Upper lobe of left lung (tissue), 6 donors: Measurements from ENCODE around the gene MRPL1. TPM values are rescaled to one million over a fixed set of nuclear protein-coding genes. Genes with fewer than 3 reads are reported as not detected.

Experiments
- ATAC-seq, 2 donors: fragments of 200-7000 bp; cut with Tn5 transposase; one replicate each; pipeline ENCODE4 v1.9.1; 2022; ENCODE audit warnings: mild to moderate bottlenecking in 2 of 2, moderate library complexity in 2 of 2; ENCODE audit not compliant: low FRiP score in 2 of 2
- DNase-seq, 2 donors: peaks; one replicate each; pipeline ENCODE4 v3.0.0-alpha.2; 2019 to 2020
- H3K27ac ChIP-seq, 4 donors: fragments of 200-600 bp; sonication (generic); one replicate each; pipeline ENCODE4 v1.5.1; 2016 to 2019
- H3K27me3 ChIP-seq, 4 donors: fragments of 200-600 bp; sonication (generic); one replicate each; pipeline ENCODE4 v1.5.1; 2017 to 2019
- H3K36me3 ChIP-seq, 4 donors: fragments of 200-600 bp; sonication (generic); one replicate each; pipeline ENCODE4 v1.5.1; 2016 to 2019
- H3K4me1 ChIP-seq, 4 donors: fragments of 200-600 bp; sonication (generic); one replicate each; pipeline ENCODE4 v1.5.1; 2018 to 2019
- H3K4me3 ChIP-seq, 4 donors: fragments of 200-600 bp; sonication (generic); one replicate each; pipeline ENCODE4 v1.5.1; 2017 to 2019; ENCODE audit warnings: mild to moderate bottlenecking in 2 of 4, moderate library complexity in 1 of 4
- H3K9me3 ChIP-seq, 4 donors: fragments of 200-600 bp; sonication (generic); one replicate each; pipeline ENCODE4 v1.5.1; 2018 to 2019
- CTCF ChIP-seq, 6 experiments: fragments of 450-650 bp in 4 of 6; fragments of 200-600 bp in 2 of 6; sonication (generic) in 2 of 6; IDR thresholded peaks; one replicate each; pipeline ENCODE4 v1.5.1; 2016 to 2019; ENCODE audit warnings: antibody characterized with exemption in 6 of 6
- EP300 ChIP-seq, 4 donors: sonication (generic); formaldehyde crosslinking; IDR thresholded peaks; one replicate each; pipeline ENCODE4 v1.5.1; 2017; ENCODE audit warnings: antibody characterized with exemption in 4 of 4, control low read depth in 2 of 4
- POLR2A ChIP-seq, 4 donors: fragments of 450-650 bp; IDR thresholded peaks; one replicate each; pipeline ENCODE4 v1.5.1; 2016 to 2017; ENCODE audit warnings: antibody characterized with exemption in 4 of 4, mild to moderate bottlenecking in 2 of 4
- POLR2AphosphoS5 ChIP-seq, 2 donors: sonication (generic); formaldehyde crosslinking; IDR thresholded peaks; one replicate each; pipeline ENCODE4 v1.5.1; 2017; ENCODE audit warnings: antibody characterized with exemption in 2 of 2
- WGBS, 2 donors: methylation state at CpG; one replicate each; pipeline ENCODE4 v1.1.5; 2017 to 2018; 5-methylcytosine and 5-hydroxymethylcytosine counted together
- total RNA-seq, 6 donors: library from RNA; depleted of rRNA in 4 of 6; stranded (reverse); fragments of >200 nt in 4 of 6; gene quantifications; one replicate each; pipeline versions ENCODE4 v1.1.0 to v1.2.1, GENCODE V29; 2016 to 2021
- donor health status: DM: no; HTN: no; CAD: no; lungs with moderate emphysema.
- donor health status: DM: no; HTN: yes; CAD: no; lungs with severe emphysema.

Gene MRPL1
- total RNA-seq, 6 donors from 2014 or later: 4.1 to 26.5 (median 16.8) TPM

- WGBS, 2 donors: 24 to 57% methylated on average over 1 of the region's 1 CpG
- DNase-seq: no peak
Observed at GRCh38 chr4:77821775-77822174, 40.9 kb upstream of the MRPL1 start.

GRCh38 chr4:77826275-77826674 is 36.4 kb upstream of the MRPL1 start:
- no peak overlapping the region for H3K27ac ChIP-seq
- WGBS, 2 donors: 82 to 83% methylated on average over 6 of the region's 6 CpGs
- no peaks in the 10 kb centered on the region for H3K27me3 ChIP-seq
- ATAC-seq (no peak), DNase-seq (no peak)
- H3K9me3 ChIP-seq: no peaks in the 10 kb centered on the region
- H3K36me3 ChIP-seq: no peaks in the 10 kb centered on the region
- no peak overlapping the region for H3K4me3 ChIP-seq
- no peak for TF ChIP-seq EP300 (IDR thresholded peaks at IDR 0.05)
- TF ChIP-seq POLR2AphosphoS5 (IDR thresholded peaks at IDR 0.05): no peak
- no peak for TF ChIP-seq CTCF (IDR thresholded peaks at IDR 0.05)
- no peak for TF ChIP-seq POLR2A (IDR thresholded peaks at IDR 0.05)
- H3K4me1 ChIP-seq: peaks cover 5 to 13% (median 9%) of the 10 kb centered on the region in 4 donors

More at GRCh38 chr4:77821775-77822174, 40.9 kb upstream of the MRPL1 start:
- Histone ChIP-seq H3K9me3 (no peaks in the 10 kb centered on the region), H3K36me3 (no peaks in the 10 kb centered on the region), H3K4me1 (peaks cover 20 to 29% (median 24%) of the 10 kb centered on the region in 4 donors), H3K4me3 (no peak overlapping the region), H3K27ac (peak overlapping the region; percentile 99 to 100 (median 100)), H3K27me3 (no peaks in the 10 kb centered on the region)
- no peak for ATAC-seq
- TF ChIP-seq EP300 (IDR thresholded peaks at IDR 0.05) (peak in 1 of 4 donors; percentile 43), POLR2AphosphoS5 (IDR thresholded peaks at IDR 0.05) (peak; percentile 26 to 27), POLR2A (IDR thresholded peaks at IDR 0.05) (peak in 1 of 4 donors; percentile 34), CTCF (IDR thresholded peaks at IDR 0.05) (no peak)

- H3K4me1 ChIP-seq: peaks cover 0 to 2% (median under 1%) of the 10 kb centered on the region in 4 donors
- TF ChIP-seq CTCF (IDR thresholded peaks at IDR 0.05) (no peak), POLR2AphosphoS5 (IDR thresholded peaks at IDR 0.05) (no peak), EP300 (IDR thresholded peaks at IDR 0.05) (no peak), POLR2A (IDR thresholded peaks at IDR 0.05) (no peak)
- H3K27me3 ChIP-seq: no peaks in the 10 kb centered on the region
- DNase-seq (no peak), ATAC-seq (no peak)
- no peaks in the 10 kb centered on the region for H3K9me3 ChIP-seq
- H3K36me3 ChIP-seq: no peaks in the 10 kb centered on the region
- H3K27ac ChIP-seq: no peak overlapping the region
- H3K4me3 ChIP-seq: no peak overlapping the region
Observed at GRCh38 chr4:77827343-77827742, 35.3 kb upstream of the MRPL1 start.

DNA sequence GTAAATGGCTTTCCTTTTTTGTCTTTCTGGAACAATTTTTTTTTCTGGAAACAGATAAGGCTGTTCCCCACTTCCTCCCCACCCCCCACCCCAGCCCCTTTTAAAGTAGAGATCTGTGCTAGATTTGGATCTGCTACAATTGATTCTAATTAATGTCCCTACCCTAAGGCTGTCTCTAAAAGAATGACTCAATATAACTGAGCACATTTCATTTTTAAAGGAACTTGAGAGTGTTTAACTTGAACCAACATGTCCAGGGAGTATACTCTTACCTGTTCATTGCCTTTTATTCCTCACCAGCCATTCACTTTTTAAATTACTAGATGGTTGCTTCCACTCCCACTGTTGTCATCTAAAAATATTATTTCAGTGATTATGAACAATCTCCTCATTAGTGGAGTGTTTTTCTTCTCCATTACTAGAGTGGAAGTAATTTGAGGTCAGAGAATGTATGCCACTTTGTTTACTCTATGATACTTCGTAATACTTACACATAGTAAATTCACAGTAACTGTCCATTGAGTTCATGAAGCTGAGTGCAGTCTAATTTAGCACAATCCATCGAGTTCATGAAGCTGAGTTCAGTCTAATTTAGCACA is 29.4 kb upstream of the MRPL1 start:
- H3K27me3 ChIP-seq: no peaks in the 10 kb centered on the region
- H3K36me3 ChIP-seq: no peaks in the 10 kb centered on the region
- H3K4me1 ChIP-seq: no peaks in the 10 kb centered on the region
- no peak overlapping the region for H3K27ac ChIP-seq
- H3K4me3 ChIP-seq: no peak overlapping the region
- no peak for ATAC-seq
- TF ChIP-seq EP300 (IDR thresholded peaks at IDR 0.05) (no peak), POLR2AphosphoS5 (IDR thresholded peaks at IDR 0.05) (no peak), POLR2A (IDR thresholded peaks at IDR 0.05) (no peak), CTCF (IDR thresholded peaks at IDR 0.05) (no peak)
- H3K9me3 ChIP-seq: no peaks in the 10 kb centered on the region
- 73 to 81% methylated on average over 2 of the region's 2 CpGs for WGBS, 2 donors
- DNase-seq: no peak

GRCh38 chr4:77834403-77834802 is 28.2 kb upstream of the MRPL1 start:
- H3K4me1 ChIP-seq: no peaks in the 10 kb centered on the region
- no peaks in the 10 kb centered on the region for H3K9me3 ChIP-seq
- no peak for DNase-seq
- no peak overlapping the region for H3K27ac ChIP-seq
- H3K27me3 ChIP-seq: no peaks in the 10 kb centered on the region
- H3K4me3 ChIP-seq: no peak overlapping the region
- no peaks in the 10 kb centered on the region for H3K36me3 ChIP-seq
- no peak for ATAC-seq
- 67 to 72% methylated on average over 4 of the region's 4 CpGs for WGBS, 2 donors
- no peak for TF ChIP-seq POLR2A (IDR thresholded peaks at IDR 0.05)
- TF ChIP-seq CTCF (IDR thresholded peaks at IDR 0.05): no peak
- TF ChIP-seq POLR2AphosphoS5 (IDR thresholded peaks at IDR 0.05): no peak
- no peak for TF ChIP-seq EP300 (IDR thresholded peaks at IDR 0.05)
